HG03571 (cell line): ENCODE data around the gene CDCA3.

Source experiments
- ATAC-seq: cut with Tn5 transposase; IDR thresholded peaks from one replicate; pipeline ENCODE4 v1.9.1; 2021; ENCODE audit not compliant: unreplicated experiment

Gene CDCA3

DNA sequence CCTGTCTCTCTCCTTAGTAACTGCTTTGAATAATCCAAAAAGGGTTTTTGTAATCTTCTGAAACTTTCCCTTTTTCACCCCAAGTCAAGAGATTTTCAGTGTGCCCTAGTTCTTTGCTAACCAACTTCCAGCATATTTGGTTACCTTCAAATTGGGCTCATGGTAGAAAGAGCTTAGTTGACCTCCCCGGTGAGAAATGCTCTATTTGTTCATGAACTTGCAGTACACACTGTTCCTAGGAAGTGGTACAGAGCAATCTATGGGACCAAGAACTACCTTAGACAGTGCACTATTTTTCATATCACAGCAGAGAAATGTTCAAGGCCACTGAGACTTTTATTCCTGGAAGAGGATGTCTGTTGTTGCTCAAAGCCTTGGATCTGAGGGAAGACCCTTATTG, 2.5 kb upstream of the CDCA3 start:
- no peak for ATAC-seq

DNA sequence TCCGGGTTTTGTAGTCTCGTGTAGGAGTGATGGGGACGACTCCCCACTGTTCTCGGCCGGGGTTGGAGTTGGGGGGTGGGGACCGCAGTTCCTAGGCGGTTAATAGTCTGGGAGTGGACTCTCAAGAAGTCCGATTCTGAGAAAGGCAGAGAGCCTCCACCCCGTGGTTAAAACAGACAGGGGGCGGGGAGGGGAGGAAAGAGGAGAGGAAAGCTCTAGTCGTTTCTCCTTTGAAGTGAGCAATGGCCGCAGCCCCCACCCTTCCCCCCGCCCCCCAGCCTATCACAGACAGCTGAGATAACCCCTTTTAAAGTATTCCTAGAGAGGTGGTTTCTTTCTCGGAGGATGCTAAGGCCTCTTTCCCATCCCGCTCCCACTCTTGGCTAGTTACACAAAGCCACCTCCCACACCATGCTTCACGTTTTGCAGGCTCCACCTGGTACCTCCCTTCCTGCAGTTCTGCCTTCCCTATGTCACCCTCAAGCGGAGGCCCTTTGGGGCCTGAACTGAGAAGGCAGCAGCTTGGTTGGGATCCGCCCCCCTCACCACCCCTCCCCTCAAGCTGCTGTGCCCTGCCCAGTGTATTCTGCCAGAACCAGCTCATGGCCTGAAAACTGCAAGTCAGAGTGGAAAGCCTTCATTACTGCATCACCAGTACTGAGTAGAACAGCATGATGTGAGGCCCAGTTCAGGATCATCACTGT, 1.7 kb upstream of the CDCA3 start:
- no peak for ATAC-seq

DNA sequence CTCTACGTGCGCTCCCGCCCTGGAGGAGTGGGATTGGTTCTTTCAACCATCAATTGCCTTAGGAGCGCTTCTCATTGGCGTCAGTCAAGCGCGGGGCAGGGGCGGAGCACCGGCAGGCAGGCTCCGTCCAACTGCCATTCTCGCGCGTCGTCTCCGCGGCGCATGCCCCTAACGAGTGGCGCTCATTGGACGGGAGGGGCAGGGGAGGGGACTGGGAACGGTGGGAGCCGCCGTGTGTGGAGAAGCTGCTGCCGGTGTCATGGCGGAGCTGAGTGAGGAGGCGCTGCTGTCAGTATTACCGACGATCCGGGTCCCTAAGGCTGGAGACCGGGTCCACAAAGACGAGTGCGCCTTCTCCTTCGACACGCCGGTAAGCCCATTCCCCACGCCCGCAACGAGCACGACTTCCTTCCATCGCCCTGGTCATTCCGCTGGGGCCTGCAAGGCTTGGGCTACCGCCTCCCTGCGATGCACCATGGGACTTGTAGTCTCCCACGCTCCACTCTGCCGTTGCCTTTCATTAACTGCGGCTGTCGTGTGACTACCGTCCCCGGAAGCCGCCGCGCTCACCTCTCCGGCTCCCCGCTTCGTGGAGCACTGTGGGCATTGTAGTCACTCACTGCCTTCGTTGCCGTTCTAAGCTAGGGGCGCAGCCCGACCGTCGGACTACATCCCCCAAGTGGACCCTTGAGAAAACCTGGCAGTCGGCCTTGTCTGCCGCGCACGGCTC, 1.0 kb upstream of the CDCA3 start, which contains the start of gene USP5:
Gene USP5 (plus strand): TSS at position 230 of the 730 bp plus-strand sequence. CDS start 30 bp downstream, at position 260.
- peak; percentile 67 for ATAC-seq

DNA sequence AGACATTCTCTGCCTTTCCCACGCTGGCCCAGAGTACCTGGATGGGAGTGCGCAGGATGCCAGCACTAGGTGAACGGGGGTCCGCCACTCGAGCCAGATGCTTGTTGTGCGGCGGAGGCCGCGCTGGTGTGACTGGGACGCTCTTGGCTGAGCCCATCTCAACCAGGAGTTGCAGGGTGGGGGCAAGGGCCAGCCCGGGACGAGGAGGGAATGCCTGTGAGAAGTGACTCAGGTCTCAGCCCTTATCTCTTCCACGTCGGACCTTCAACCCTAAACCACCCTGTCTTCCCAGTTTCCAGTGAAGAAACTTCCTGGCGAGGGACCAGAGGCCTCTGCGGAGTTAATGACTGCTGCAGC, 312 bp downstream of the CDCA3 start:
- no peak for ATAC-seq

DNA sequence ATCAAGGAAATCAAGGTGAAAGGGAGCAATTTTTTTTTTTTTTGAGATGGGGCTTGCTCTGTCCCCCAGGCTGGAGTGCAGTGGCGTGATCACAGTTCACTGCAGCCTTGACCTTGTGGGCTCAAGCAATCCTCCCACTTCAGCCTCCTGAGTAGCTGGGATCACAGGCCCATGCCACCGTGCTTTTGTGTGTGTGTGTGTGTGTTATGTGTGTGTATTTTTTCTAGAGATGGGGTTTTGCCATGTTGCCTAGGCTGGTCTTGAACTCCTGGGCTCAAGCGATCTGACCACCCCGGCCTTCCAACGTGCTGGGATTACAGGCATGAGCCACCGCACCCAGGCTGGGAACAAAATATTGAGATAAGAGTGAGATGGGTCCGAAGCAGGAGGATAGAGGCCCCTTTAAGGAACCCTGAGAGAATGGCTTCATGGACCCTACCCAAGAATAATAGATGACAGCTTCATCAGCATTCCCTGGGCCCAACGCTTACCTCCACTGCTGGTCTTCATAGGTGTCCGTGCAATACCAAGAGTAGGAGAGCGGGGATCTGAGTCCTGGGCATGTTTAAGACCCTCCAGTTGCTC, 1.0 kb downstream of the CDCA3 start:
- no peak for ATAC-seq

DNA sequence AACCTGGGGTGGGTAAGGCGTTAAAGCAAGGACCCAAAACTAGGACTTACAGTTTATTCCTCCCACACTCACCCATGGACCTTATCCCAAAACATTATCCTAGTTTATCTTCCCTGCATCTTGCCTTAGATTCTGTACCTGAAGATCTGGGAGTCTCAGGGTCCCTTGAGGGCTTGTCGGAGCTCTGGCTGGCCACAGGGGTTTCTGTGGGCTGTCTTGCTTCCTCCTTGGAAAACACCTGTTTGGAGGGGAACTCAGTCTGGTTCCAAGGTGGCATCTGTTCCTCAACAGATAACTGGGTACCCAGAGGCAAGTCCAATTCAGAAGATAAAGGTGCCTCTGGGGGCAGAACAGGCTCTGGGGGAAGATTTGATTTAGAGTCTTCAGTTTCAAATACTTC, 1.7 kb downstream of the CDCA3 start:
- ATAC-seq = no peak

DNA sequence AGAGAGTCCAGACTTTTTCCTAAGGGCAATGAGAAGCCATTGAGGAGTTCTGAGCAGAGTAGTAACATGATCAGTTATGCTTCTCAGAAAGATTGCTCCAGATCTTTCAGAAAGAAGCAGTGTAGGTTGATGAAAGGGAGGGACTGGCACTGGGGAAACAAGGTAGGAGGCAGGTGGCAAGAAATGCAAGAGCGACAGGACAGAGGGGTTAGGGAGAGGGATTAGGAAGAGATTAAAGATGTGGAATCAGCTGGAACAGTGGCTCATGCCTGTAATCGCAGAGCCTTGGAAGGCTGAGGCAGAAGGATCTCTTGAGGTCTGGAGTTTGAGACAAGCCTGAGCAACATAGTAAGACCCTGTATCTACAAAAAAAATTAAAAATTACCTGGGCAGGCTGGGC, 3.4 kb downstream of the CDCA3 start:
- ATAC-seq = no peak

DNA sequence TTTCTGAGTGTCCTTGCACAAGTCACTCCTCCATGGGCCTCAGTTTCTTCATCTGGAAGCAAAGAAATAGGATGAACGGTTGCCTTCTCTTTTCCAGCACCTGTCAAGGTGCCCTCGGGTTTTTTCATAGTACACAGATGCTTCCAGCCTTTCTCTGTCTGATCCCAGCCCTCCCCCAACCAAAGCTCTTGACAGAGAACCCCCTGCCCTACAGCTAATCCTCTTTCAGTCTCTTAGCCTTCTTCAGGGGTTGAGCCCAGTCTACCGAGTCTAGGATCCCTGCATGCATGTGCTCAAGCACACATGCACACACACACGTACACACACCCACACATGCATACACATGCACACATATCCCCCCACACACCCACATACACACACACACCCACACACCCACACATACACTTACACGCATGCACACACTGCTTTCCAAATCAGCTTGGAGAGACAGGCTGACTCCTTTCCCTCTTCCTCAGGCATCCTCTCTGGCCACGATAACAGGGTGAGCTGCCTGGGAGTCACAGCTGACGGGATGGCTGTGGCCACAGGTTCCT, 4.7 kb downstream of the CDCA3 start:
- no peak for ATAC-seq

DNA sequence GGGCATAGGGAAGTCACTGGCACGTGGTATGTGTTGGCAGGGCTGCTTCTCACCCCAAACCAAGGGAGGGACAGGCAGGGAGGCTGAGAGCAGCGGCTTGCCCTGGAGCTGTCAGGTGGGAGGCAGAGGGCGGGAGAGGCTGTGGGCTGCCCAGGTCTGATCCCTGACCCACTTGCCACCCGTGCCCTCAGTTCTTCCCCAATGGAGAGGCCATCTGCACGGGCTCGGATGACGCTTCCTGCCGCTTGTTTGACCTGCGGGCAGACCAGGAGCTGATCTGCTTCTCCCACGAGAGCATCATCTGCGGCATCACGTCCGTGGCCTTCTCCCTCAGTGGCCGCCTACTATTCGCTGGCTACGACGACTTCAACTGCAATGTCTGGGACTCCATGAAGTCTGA, 5.7 kb downstream of the CDCA3 start:
- ATAC-seq = no peak

DNA sequence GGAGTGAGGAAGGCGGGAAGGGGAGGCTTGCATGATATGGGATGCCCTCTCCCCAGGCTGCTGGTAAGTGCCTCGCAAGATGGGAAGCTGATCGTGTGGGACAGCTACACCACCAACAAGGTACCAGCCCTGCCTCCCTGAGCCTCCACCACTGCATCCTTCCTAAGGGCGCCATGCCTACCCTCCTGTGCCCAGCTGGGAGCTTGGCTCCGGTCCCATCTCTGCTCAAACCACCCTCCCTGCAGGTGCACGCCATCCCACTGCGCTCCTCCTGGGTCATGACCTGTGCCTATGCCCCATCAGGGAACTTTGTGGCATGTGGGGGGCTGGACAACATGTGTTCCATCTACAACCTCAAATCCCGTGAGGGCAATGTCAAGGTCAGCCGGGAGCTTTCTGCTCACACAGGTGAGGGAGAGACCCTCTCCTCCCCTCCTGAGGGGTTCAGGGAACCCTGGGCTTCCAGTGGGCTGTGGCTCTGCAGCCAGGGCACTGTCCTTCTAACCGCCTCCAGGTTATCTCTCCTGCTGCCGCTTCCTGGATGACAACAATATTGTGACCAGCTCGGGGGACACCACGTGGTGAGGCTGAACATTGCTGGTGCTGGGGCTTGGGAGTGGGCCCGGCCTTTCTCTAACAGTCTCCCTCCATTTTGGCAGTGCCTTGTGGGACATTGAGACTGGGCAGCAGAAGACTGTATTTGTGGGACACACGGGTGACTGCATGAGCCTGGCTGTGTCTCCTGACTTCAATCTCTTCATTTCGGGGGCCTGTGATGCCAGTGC, 7.8 kb downstream of the CDCA3 start:
- ATAC-seq = no peak

DNA sequence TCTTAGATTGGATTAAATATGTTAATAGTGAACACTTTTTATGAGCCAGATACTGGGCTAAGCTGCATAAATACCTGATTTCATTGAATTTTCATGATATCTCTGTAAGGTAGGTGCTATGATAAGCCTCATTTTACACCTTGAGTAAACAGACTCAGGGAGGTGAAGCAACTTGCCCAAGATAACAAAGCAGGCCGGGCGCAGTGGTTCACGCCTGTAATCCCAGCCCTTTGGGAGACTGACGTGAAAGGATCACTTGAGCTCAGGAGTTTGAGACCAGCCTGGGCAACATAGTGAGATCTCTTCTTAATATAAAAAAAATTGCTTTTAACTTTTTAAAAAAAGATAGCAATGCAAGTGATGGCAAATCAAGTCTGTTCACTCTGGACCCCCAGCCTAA, 9.0 kb downstream of the CDCA3 start:
- ATAC-seq = no peak

DNA sequence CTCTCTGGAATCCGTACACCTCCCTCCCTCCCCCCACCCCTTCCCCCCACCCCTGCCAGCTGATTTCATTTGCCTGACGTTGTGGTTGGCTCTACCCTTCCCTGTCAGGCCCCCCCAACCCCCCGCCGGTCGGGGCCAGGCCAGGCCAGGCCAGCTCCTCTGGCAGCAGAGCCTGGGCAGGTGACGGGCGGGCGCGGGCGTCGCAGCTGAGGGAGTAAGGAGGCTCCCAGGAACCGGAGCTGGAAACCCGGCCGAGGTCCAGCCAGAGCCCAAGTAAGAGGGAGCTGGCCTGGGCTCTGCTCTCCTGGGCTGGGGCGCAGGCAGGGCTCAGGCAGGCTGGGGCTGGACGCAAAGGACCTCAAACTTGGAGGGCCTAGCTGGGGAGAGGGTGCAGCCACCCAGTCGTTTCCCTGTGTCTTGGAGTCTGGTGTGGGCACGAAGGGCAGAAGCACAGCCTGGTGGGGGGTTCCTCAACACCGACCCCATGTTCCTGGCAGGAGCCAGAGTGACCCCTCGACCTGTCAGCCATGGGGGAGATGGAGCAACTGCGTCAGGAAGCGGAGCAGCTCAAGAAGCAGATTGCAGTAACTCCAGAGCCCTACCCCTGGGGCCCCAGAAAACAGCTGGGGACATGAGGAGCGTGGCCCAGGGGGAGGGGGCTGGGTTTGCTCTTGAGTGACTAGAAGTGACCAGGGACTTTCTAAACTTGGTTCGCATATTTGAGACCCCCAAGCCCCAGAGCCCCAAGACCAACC, 10.1 kb downstream of the CDCA3 start, which contains the start of gene GNB3:
Gene GNB3 (plus strand): TSS at position 165 of the 755 bp plus-strand sequence. CDS start 363 bp downstream, at position 528.
- ATAC-seq = no peak

DNA sequence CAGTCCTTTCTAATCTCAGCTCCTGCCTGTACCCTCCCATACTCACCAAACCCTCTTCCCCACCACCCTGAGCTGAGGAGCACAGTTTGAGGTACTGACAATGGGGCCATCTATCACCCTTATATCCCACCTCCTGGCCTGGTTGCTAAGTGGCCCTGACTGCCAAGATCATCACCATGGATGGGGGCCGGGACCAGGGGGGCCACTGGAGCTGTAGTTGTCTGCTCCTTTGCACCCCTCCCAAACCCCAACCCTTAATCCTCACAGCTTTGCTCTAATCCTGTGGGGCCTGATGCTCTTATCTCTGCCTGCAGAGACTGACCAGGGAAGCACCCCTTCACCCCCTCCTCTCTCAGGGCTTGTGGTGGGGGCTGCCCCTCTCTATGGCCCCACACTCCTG, 10.8 kb downstream of the CDCA3 start:
- ATAC-seq = no peak

DNA sequence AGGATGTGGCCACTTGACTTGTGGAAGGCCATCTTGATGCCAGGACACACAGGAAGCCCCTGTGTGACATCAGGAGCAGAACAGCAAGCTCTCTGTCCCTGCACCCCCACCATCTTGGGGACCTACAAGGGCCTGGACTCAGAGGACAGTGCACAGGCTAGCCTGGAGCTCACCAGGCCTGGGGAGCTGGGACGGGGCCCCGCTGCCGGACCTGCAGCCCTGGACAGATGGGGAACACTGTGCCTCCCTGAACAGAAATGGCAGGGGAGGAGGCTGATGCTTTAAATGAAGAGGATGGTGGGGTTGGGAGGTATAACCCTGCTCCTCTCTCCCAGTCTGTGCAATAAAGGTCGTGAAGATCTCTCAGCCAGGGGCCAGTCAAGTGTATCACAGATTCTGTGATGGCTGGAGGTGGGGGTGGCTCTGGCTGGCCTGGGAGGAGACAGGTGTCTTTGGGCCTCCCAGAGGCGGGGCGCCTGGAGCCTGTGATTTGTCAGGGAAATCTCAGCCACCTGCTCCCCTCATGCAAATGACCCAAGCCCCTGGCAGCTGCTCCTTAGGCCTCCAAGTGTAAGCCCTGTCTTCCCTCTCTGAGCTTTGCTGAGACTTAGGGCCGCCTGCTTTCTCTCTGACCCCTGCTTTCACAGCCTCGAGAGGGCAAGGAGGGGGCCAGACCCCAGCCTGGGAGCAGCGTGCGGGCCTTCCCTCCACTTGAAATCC, 11.4 kb downstream of the CDCA3 start:
- ATAC-seq = peak; percentile 70

DNA sequence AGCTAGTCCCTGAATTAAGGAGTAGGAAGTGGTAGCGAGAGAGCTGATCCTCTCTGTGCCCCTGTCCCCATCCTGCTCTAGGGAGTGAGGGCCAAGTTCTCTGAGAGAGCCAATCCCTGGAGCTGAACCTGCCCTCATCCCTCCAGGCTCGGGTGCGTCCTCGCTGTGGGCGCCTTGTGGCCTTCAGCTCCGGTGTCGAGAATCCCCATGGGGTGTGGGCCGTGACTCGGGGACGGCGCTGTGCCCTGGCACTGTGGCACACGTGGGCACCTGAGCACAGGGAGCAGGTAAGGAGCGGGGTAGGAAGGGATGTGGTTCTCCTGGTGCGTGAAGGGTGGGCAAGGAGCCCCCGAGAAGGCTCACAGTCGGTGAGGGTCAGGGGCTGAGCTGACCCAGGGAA, 12.2 kb downstream of the CDCA3 start:
- ATAC-seq = no peak

DNA sequence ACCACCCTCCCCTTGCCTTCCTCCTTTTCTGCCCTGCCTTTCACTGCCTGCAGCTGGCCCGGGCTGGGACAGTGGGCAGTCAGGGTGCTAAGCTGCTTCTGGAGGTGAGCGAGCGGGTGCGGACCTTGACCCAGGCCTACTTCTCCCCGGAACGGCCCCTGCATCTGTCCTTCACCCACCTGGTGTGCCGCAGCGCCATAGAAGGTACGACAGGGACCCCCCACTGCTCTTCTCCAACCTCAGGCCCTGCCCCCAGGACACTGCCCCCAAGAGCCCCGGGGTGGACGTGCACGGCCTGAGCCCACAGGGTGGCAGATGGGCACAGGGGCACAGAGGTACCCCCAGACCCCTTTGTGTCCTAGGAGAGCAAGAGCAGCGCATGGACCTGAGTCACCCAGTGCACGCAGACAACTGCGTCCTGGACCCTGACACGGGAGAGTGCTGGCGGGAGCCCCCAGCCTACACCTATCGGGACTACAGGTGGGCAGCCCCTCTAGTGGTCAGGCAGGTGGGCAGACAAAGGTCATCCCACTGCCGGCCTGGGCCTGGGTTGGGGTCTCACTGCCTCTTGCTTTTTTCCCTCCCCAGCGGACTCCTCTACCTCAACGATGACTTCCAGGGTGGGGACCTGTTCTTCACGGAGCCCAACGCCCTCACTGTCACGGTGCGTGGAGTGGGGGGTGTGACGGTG, 13.6 kb downstream of the CDCA3 start:
- ATAC-seq = no peak

DNA sequence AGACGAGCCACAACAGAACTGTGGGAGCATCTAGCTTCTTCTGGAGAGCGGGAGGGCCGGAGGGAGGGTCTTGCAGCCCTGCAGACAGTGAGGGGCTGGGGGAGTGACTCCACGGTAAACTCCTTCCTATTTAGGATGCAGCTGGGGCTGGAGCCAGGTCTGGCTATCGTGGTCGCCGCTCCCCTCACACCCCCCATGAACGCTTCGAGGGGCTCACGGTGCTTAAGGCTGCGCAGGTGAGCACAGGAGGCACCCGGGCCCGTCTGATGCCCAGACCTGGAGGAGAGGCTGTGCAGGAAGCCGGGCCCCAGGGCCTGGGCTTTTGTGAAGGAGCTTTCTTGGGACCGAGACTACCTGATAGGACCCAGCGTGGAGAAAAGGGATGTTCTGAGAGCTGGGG, 14.2 kb downstream of the CDCA3 start:
- no peak for ATAC-seq

DNA sequence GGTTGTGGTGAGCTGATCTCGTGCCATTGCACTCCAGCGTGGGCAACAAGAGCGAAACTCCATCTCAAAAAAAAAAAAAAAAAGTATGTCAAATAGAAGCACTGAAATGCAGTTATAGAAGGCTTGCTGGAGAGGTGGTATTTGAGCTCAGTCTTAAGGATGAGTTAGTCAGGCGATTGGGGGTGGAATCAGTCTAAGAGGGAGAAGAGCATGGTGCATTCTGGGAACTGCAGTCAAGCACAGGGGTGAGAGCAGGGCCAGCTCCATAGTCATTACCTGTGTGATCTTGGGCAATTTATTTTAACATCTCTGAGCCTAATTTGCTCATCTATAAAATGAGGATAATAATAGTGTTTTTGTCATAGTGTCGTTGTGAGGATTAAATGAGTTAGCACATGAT, 16.2 kb downstream of the CDCA3 start:
- ATAC-seq = no peak

DNA sequence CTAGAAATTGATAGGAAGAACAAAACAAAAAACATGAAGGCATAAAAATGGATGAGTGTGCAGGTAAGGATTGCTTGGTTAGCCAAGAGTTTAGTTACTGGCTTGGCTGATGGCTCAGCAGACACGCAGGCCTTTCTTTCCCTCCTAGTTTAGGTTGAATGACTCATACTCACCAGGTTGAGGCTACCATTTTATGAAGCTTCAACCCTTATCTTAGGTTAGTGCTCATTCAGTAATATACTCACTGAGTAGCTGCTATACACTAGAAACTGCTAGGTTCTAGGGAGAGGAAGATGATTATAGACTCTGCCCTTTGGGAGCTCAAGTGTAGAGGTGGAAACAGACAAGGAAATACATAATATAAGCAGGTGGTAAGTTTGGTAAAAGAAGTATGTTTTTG, 16.8 kb downstream of the CDCA3 start:
- ATAC-seq = no peak
